Skeletal muscle tissue (tissue), 4 donors: ENCODE results near the gene GPC2. TPM values are rescaled to one million over a fixed set of nuclear protein-coding genes. Genes with fewer than 3 reads are reported as not detected.

Source experiments
- H3K27ac ChIP-seq: one replicate; pipeline ENCODE4 v1.7.0; 2013; ENCODE audit warnings: mild to moderate bottlenecking, low read depth, low read length, inconsistent platforms
- H3K27me3 ChIP-seq, 3 donors: one replicate each; pipeline ENCODE4 v1.7.0; 2013; ENCODE audit warnings: low read length in 3 of 3; ENCODE audit not compliant: control insufficient read depth in 3 of 3, insufficient read depth in 3 of 3
- H3K36me3 ChIP-seq, 3 donors: one replicate each; pipeline ENCODE4 v1.7.0; 2013; ENCODE audit warnings: low read length in 3 of 3; ENCODE audit not compliant: control insufficient read depth in 3 of 3, insufficient read depth in 3 of 3
- H3K4me1 ChIP-seq, 3 donors: one replicate each; pipeline ENCODE4 v1.7.0; 2013; ENCODE audit warnings: low read length in 3 of 3, mild to moderate bottlenecking in 3 of 3; ENCODE audit not compliant: control insufficient read depth in 3 of 3, insufficient read depth in 3 of 3
- H3K4me3 ChIP-seq, 3 donors: one replicate each; pipeline ENCODE4 v1.7.0; 2013; ENCODE audit warnings: low read length in 3 of 3
- H3K9ac ChIP-seq, 3 donors: one replicate each; pipeline ENCODE4 v1.7.0; 2013; ENCODE audit warnings: low read length in 3 of 3, mild to moderate bottlenecking in 3 of 3, moderate library complexity in 2 of 3, low read depth in 1 of 3
- H3K9me3 ChIP-seq, 3 donors: one replicate each; pipeline ENCODE4 v1.7.0; 2013; ENCODE audit warnings: low read length in 3 of 3; ENCODE audit not compliant: control insufficient read depth in 3 of 3
- total RNA-seq: library from RNA; depleted of rRNA; stranded (reverse); fragments of >200 nt; gene quantifications from one replicate; pipeline ENCODE4 v1.2.3, GENCODE V29; 2014
- donor health status: Osteomylitis.

Gene GPC2
- total RNA-seq, 1 donor from 2014 or later, result 5.2 TPM

DNA sequence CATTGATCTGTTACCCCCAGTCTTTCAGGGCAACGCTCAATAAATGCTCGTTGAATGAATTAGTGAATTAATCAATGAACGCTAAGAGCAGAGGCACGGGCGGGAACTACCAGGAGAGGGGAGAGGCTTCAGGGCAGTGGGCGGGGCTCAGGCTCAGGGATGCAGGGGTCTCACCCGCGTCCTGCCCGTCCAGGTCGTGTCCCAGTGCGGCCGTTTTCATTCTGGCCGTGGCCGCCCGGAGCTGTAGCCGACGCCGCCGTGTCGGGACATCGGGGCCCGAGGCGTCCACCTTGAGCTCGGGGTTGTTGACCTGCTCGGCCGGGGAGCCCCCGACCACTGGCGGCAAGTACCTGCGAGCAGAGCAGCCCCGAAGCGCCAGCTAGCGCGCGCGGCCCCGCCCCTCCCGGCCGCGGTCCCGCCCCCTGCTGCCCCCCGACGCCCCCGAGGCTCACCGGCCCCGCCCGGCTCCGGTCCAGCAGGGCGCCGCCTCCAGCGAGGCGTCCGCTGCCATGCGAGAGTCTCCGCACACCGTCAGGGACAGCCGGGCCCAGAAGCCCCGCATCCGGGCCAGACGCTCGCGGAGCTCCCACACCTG, 6.0 kb downstream of the GPC2 start:
- H3K27ac ChIP-seq, result no peak overlapping the region
- H3K9me3 ChIP-seq, result no peaks in the 10 kb centered on the region
- peaks cover 23 to 47% (median 39%) of the 10 kb centered on the region in 3 donors for H3K27me3 ChIP-seq

DNA sequence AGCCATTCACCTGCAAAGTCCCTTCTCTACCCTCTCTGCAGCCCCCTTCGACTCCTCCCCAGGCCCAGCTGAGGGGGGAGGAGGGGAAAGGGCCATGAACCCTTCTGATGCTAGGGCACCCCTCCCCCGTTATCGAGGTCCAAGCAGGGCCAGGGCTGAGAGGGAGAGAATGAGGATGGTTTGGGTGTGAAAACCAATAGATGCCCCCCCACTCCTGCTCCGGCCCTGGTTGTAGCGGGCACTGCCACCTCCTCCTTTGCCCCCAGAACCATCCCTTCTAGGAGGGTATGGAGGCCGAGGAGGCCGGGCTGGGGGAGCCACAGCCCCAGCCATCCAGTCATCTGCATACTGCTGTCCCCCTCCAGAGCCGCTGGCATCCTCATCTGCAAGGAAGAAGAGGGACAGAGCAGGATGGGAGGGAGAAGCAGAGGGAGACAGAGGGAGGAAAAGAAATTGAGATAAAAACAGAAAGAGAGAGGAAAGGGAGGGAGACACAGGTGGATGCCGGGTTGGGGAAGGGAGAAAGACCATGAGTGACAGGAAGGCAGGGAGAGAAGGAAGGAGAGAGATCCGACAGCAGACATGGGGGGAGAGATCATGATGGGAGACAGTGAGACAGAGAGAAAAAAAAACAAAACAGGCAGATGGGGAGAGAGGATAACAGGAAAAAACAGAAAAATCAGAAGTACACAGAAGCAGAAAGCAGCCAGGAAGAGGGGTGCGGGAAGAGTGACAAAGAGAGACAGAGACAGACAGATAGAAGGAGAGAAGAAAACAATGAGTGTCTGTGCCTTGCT, 6.9 kb downstream of the GPC2 start:
- Histone ChIP-seq H3K27ac (no peak overlapping the region), H3K9me3 (no peaks in the 10 kb centered on the region), H3K36me3 (no peaks in the 10 kb centered on the region), H3K4me3 (no peak overlapping the region), H3K27me3 (peaks cover 23 to 49% (median 40%) of the 10 kb centered on the region in 3 donors), H3K4me1 (peaks cover 14 to 21% (median 16%) of the 10 kb centered on the region in 3 donors), H3K9ac (no peak overlapping the region)

More for the DNA sequence above, 6.0 kb downstream of the GPC2 start:
- Histone ChIP-seq H3K4me1 (peaks cover 14 to 21% (median 16%) of the 10 kb centered on the region in 3 donors), H3K9ac (no peak overlapping the region), H3K4me3 (peak overlapping the region in 1 of 3 donors; percentile 22), H3K36me3 (no peaks in the 10 kb centered on the region)

DNA sequence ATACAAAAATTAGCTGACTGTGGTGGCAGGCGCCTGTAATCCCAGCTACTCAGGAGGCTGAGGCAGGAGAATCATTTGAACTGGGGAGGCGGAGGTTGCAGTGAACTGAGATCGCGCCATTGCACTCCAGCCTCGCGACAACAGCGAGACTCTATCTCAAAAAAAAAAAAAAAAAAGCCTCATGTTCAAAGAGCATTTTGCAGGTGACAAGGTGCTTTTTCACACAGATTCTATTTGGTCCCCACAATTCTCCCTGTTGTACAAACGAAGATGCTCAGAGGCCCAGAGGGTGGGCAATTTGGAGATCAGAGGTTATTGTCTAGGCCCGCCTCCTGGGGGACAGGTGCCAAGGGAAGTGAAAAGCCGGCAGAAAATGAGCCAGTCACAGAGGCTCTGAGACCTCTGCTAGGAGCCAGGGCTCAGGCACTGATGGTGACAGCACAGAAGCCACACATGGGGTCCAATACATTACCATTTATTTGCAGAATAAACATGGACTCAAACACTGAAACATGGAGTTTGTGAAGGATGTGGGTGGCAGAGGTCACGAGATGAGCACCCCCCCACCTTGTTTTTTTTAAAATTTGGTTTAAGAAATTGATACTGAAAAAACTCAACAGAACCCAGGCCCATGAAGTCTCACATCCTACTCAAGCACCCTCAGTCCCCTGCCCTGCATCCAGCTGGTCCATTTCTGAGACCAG, 7.9 kb downstream of the GPC2 start:
- no peak overlapping the region for H3K27ac ChIP-seq
- no peak overlapping the region for H3K4me3 ChIP-seq

DNA sequence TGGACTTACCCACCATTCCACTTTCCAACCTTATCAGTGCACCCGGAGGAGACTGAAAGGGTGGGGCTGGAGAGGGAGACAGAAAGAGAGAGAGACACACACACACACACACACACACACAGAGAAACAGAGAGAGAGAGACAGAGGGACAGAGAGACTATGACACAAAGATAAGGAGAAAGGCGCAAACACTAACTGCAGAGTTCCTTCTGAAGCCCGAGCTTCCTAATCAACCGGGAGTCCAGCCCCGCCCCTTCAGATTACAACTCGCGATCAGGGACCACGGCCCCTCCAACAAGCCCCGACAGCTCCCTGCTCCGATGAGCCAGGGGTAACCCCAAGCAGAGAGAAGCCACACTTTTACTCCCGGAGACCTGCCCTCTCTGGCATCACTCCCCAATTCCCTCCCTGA, 9.3 kb downstream of the GPC2 start:
- no peaks in the 10 kb centered on the region for H3K9me3 ChIP-seq
- peaks cover 23 to 40% (median 37%) of the 10 kb centered on the region in 3 donors for H3K27me3 ChIP-seq
- H3K27ac ChIP-seq, result peak overlapping the region; percentile 44
- peaks cover 14 to 21% (median 16%) of the 10 kb centered on the region in 3 donors for H3K4me1 ChIP-seq
- H3K4me3 ChIP-seq, result peak overlapping the region; percentile 60 to 72 (median 72)
- H3K36me3 ChIP-seq, result no peaks in the 10 kb centered on the region
- H3K9ac ChIP-seq, result peak overlapping the region; percentile 55 to 77 (median 69)

More for the DNA sequence above, 7.9 kb downstream of the GPC2 start:
- Histone ChIP-seq H3K4me1 (peaks cover 14 to 21% (median 16%) of the 10 kb centered on the region in 3 donors), H3K9ac (no peak overlapping the region), H3K36me3 (no peaks in the 10 kb centered on the region), H3K9me3 (no peaks in the 10 kb centered on the region), H3K27me3 (peaks cover 23 to 44% (median 40%) of the 10 kb centered on the region in 3 donors)

DNA sequence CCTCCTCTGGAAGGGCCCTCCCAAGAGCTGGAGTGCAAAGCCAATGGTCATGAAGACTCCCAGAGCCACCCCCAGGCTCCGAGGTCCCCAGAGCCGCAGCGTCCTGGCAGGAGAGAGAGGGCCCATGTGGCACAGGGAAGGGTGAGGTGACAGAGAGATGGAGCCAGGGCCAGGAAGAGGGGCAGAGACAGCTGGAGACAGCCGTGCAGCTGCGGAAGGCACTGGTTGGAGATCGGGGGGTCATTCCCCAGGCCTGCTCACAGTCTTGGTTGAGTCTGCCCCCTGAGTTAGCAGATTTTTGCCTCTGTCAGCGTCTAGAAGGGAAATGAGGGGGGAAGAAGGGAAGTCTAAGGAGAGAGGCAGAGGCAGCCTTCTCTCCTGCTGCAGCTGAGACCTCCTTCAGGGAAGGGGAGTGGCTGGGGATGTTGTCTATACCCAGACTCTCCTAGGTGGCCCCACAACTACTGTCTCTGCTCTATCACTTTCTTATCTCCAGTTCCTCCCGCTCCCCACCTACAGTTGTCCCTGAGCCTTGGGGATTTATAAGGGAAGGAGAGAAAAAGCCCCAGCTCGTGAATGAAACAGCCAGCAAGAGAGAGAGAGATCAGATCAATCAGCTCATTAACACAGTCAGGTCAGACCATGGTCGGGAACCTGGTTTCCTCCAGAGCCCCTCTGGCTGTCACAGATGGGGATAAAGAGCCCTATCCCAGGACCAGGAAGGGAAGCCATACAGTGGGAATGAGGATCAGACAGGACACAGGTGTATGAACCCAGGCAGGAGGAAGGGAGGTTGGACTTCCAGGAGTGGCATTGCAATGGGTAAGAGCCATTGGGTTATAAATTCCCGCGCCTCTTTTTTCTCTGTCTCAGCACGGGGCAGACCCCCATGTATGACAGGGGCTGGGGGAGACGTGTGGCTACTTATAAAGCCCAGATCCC, 9.9 kb downstream of the GPC2 start:
- no peaks in the 10 kb centered on the region for H3K36me3 ChIP-seq
- peak overlapping the region; percentile 29 to 72 (median 60) for H3K4me3 ChIP-seq
- peak overlapping the region; percentile 22 to 27 (median 25) for H3K9ac ChIP-seq
- peaks cover 14 to 21% (median 16%) of the 10 kb centered on the region in 3 donors for H3K4me1 ChIP-seq
- no peaks in the 10 kb centered on the region for H3K9me3 ChIP-seq
- no peak overlapping the region for H3K27ac ChIP-seq
- peaks cover 23 to 40% (median 37%) of the 10 kb centered on the region in 3 donors for H3K27me3 ChIP-seq

DNA sequence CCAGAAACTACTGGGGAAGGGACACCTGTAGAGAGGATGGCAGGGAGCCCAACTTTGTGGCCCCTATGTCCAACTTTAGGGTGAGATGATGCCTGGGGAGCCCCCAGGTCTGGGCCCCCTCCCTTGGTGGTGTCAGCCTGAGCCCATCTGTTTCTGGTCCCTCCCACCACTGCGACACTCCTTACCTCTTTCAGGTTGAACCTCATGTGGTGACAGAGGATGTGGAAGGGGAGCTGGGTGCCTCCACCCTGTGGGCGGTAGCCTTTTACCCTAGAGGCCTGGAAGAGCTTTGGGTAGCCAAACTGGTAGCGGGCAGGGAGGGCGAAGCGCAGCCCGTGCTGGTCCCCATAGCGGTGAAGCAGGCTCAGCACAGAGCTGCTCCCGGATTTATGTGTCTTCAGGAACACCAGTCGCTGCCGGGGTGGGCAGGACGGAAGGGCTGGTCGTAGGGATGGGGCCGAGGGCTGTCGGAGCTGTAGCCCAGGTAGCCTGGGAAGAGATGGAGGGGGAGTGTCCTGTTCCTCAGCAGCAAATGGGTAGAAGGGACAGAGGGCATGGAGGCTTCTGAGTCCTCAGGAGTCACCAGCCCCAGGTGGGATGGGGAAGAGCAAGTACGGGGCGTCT, 10.8 kb downstream of the GPC2 start:
- Histone ChIP-seq H3K36me3 (no peaks in the 10 kb centered on the region), H3K27ac (no peak overlapping the region), H3K9me3 (no peaks in the 10 kb centered on the region), H3K4me3 (no peak overlapping the region), H3K27me3 (peaks cover 18 to 36% (median 33%) of the 10 kb centered on the region in 3 donors), H3K4me1 (peaks cover 14 to 21% (median 16%) of the 10 kb centered on the region in 3 donors), H3K9ac (no peak overlapping the region)

DNA sequence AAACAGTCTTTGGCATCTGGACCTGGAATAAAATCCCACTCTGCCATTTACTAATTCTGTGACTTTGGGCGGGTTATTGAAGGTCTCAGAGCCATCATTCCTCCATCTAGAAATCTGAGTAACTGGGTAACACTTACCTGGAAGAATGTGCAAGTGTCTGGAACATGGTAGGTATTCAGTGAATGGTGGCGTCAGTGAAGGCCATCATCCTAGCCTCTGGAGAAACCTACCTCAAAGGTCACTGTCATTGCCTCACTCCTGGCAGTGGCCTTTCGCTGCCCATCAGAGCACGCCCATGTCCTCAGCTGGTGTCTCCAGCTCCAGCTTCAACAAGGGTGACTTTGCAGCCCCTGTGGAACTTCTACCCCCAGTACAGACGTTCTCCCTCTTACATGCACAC, 13.3 kb downstream of the GPC2 start:
- H3K4me3 ChIP-seq, result no peak overlapping the region
- peaks cover 11 to 28% (median 22%) of the 10 kb centered on the region in 3 donors for H3K27me3 ChIP-seq
- no peak overlapping the region for H3K27ac ChIP-seq
- H3K4me1 ChIP-seq, result peaks cover 16 to 23% (median 18%) of the 10 kb centered on the region in 3 donors
- no peaks in the 10 kb centered on the region for H3K36me3 ChIP-seq
- H3K9me3 ChIP-seq, result no peaks in the 10 kb centered on the region
- H3K9ac ChIP-seq, result no peak overlapping the region

DNA sequence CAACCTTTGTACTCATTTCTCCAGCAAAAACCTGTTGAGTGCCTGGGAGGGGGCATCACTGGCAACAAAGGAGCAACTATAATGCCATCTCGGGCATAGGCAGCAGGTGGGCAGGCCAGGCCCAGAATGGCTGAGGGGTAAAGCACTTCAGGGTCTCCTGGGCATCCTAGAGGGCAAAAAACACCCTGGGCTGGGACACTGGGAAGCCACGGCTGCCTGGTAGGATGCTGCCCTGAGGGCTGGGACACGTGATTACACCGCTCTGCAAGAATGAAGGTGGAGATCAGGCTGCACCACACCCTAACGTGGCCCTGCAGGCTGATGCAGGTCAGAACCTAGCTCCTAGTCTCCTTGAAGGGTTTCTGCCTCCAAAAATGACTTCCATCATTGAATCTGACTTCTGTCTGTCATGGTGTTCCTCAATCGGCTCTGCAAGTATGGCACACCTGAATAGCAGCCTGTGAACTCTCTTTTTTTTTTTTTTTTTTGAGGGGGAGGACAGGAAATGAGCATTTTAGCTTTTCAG, 14.1 kb downstream of the GPC2 start:
- H3K27ac ChIP-seq, result no peak overlapping the region
- no peaks in the 10 kb centered on the region for H3K9me3 ChIP-seq
- H3K4me3 ChIP-seq, result no peak overlapping the region
- H3K27me3 ChIP-seq, result peaks cover 11 to 21% (median 20%) of the 10 kb centered on the region in 3 donors
- peaks cover 8 to 19% (median 16%) of the 10 kb centered on the region in 3 donors for H3K4me1 ChIP-seq
- no peaks in the 10 kb centered on the region for H3K36me3 ChIP-seq
- no peak overlapping the region for H3K9ac ChIP-seq
